ENCODE measurements around the gene UBA7.
"Not testable (repeated sequence)": the region's sequence is repeated elsewhere in the genome, so short reads cannot be mapped to it uniquely, and the experiment has no call there.

Gene UBA7

GRCh38 chr3:49813497-49814174 lies at the start of gene UBA7:
Gene UBA7 (minus strand): TSS chr3:49813953. CDS start chr3:49813787, 166 bp downstream.
- DNase-seq (ENCODE audit: low read depth in 2 of 2) = no peak

- no peak for DNase-seq (ENCODE audit: low read depth in 2 of 2)
Measured at GRCh38 chr3:49859576-49860305, 46.0 kb upstream of the UBA7 start.

- peak; percentile 83 to 88 for DNase-seq (ENCODE audit: low read depth in 2 of 2)
Measured at GRCh38 chr3:49856181-49857005, 42.6 kb upstream of the UBA7 start, which contains the start of gene TRAIP. Gene TRAIP (minus strand): TSS chr3:49856564. CDS start chr3:49856453, 111 bp downstream.

GRCh38 chr3:49855662-49856061 lies 41.9 kb upstream of the UBA7 start:
- no peak for DNase-seq (ENCODE audit: low read depth in 2 of 2)

- DNase-seq (ENCODE audit: low read depth in 2 of 2) = no peak
Measured at GRCh38 chr3:49845694-49846093, 31.9 kb upstream of the UBA7 start.

- DNase-seq (ENCODE audit: low read depth in 2 of 2) = no peak
Measured at GRCh38 chr3:49844464-49845183, 30.9 kb upstream of the UBA7 start.

- DNase-seq (ENCODE audit: low read depth in 2 of 2) = no peak
Measured at GRCh38 chr3:49842843-49843517, 29.2 kb upstream of the UBA7 start.

GRCh38 chr3:49841806-49842205 lies 28.1 kb upstream of the UBA7 start:
- no peak for DNase-seq (ENCODE audit: low read depth in 2 of 2)

GRCh38 chr3:49841126-49841696 lies 27.5 kb upstream of the UBA7 start:
- no peak for DNase-seq (ENCODE audit: low read depth in 2 of 2)

- DNase-seq (ENCODE audit: low read depth in 2 of 2) = no peak
Measured at GRCh38 chr3:49840388-49840787, 26.6 kb upstream of the UBA7 start.

- peak; percentile 55 to 66 for DNase-seq (ENCODE audit: low read depth in 2 of 2)
Measured at GRCh38 chr3:49839193-49839809, 25.5 kb upstream of the UBA7 start.

- DNase-seq (ENCODE audit: low read depth in 2 of 2) = no peak
Measured at GRCh38 chr3:49831341-49831740, 17.6 kb upstream of the UBA7 start.

- no peak for DNase-seq (ENCODE audit: low read depth in 2 of 2)
Measured at GRCh38 chr3:49826016-49826415, 12.3 kb upstream of the UBA7 start.

GRCh38 chr3:49823131-49823530 lies 9.4 kb upstream of the UBA7 start:
- DNase-seq (ENCODE audit: low read depth in 2 of 2) = not testable (repeated sequence)

GRCh38 chr3:49812916-49813496 lies 747 bp downstream of the UBA7 start:
- DNase-seq (ENCODE audit: low read depth in 2 of 2) = no peak

GRCh38 chr3:49807431-49808114 lies 6.2 kb downstream of the UBA7 start:
- DNase-seq (ENCODE audit: low read depth in 2 of 2) = no peak

- no peak for DNase-seq (ENCODE audit: low read depth in 2 of 2)
Measured at GRCh38 chr3:49806850-49807249, 6.9 kb downstream of the UBA7 start.

GRCh38 chr3:49805897-49806701 lies 7.7 kb downstream of the UBA7 start:
- DNase-seq (ENCODE audit: low read depth in 2 of 2) = no peak
